ENCODE data around the gene SCML2.
"Not testable (repeated sequence)": the region's sequence is repeated elsewhere in the genome, so short reads cannot be mapped to it uniquely, and the experiment has no call there.

Gene SCML2

DNA sequence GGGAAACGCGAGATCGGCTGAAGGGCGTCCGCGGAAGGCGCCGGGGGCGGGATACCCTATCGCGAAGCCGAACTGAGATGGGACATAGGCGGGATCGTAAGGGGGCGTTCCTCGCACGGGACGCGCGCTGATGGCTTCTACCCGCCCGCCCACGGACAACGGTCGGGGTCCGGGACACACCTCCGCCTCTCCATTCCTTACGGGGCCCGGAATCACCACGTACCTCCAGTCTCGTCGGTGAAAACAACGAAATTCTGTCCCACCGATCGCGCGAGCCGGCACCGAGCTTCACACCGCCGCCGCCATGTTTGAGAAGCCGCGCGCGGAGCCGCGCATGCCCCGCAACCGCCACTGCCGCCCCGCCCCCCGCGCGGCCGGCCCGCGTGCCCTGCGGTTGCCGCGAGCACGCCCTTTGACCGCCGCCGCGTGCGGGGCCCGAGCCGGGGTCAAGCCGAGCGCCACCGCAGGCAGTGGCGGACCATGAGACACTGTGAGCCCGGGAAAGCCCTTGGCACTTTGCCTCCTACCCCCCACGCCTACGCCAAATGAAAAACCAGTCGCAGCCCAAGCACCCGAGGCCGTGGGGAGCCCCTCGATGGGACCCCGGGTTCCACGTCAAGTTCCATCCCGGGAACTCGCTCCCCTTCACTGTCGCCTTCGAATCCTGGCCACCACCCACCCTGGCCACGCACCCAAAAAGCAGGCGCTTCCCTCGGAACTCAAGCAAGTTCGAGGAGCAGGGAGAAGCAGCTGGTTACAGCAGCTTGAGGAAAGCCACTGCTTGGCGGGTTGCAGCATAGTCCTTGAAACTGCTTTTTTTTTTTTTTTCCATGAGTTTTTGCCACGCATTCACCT is at the start of gene SCML2:
Gene SCML2 (minus strand): TSS at position 320 of the 855 bp plus-strand sequence. CDS start 20,617 bp downstream, outside the sequence.
- DNase-seq (ENCODE audit: low read depth in 4 of 4, low spot score in 1 of 4), result peak in 2 of 4 experiments; percentile 15 to 18

DNA sequence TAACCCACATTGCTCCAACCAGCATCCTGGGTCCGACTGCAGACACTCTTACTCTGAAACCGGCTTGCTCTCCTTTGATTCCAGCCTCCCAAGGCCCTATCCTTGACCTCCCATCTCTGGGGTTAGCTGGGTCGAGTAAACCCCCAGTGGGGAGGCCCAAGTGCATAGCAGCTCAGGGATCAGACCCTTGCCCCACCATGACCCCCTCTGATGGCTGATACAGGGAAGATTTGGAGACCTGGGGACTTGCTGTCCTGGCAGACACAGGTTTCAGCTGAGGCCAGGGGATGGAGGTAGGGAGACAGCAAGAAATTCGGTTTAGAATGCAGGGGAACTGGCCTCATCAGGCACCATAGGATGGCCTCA is 47.3 kb upstream of the SCML2 start:
- no peak for DNase-seq (ENCODE audit: low read depth in 4 of 4, low spot score in 1 of 4)

DNA sequence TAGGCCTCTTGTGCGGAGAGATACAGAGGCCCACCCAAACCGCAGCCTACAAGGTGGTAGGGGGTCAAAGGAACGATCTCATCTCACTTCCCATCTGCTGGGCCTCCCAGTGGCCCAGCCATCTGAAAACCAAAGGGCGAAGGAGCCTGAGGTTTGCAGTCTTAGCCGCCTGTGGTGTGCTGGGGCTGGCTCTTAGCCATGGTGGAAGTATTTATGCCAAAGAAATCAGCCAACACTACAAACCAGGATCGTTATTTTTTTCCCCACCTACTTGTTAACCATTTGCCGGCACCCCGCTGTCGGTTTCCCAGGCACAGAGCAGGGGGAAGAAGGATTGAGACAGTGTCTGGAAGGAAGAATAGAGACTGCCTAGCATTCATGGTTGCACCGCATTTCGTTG is 40.0 kb upstream of the SCML2 start:
- DNase-seq (ENCODE audit: low read depth in 4 of 4, low spot score in 1 of 4), result no peak

DNA sequence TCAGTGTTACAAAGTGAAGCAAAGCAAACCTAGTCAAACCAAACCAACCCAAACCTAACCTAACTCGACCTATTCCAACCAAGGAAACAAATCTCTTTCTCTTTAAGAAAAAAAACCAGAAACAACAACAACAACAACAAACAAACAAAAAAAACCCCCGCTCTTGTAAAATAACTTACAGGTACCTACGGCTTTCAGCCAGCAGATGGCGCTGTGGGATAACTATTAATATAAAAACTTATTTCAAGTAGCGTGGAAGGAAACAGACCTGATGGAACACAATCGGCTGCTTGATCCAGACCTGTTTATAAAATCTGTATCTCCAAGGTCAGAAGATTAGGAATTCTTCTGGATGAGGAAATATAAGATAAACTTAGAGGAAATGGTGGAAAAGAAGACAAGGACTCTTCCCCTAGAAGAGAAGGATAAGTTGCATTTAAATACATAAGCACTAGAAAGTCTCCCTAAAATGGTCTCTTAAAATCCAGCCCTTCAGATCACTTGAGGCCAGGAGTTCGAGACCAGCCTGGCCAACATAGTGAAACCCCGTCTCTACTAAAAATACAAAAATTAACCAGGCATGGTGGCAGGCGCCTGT is 36.6 kb upstream of the SCML2 start:
- peak; percentile 8 to 67 (median 40) for DNase-seq (ENCODE audit: low read depth in 4 of 4, low spot score in 1 of 4)

DNA sequence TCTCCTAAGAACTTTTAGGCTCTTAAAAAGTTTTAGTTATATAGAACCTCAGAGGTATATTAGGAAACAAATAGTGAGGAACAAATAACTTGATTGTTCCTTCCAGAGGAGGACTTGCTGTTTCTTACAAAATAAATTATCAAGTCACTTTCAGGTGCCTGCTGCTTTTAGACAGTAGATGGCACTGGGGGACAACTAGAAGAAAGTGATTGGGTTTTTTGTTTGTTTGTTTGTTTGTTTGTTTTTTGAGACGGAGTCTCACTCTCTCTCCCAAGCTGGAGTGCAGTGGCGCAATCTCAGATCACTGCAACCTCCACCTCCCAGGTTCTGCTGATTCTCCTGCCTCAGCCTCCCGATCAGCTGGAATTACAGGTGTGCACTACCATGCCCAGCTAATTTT is 35.5 kb upstream of the SCML2 start:
- no peak for DNase-seq (ENCODE audit: low read depth in 4 of 4, low spot score in 1 of 4)

DNA sequence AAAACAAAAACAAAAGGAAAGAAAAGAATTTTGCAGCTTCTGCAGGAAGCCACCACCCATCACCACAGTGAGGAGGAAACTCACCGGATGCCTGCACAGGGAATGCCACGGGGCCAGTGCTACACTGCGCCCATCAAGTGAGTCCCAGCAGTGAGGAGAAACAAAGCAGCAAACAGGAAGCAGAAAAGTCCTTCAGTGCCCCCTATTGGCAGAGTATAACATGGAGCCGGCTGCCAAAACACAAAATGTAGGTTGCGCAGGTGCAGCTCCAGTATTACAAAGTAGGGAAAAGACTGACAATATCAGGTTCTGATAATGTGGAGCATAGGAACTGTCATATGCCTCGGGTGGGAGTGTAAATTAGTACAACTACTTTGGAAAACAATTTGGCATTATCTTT is 23.3 kb upstream of the SCML2 start:
- peak in 1 of 4 experiments; percentile 1 for DNase-seq (ENCODE audit: low read depth in 4 of 4, low spot score in 1 of 4)

DNA sequence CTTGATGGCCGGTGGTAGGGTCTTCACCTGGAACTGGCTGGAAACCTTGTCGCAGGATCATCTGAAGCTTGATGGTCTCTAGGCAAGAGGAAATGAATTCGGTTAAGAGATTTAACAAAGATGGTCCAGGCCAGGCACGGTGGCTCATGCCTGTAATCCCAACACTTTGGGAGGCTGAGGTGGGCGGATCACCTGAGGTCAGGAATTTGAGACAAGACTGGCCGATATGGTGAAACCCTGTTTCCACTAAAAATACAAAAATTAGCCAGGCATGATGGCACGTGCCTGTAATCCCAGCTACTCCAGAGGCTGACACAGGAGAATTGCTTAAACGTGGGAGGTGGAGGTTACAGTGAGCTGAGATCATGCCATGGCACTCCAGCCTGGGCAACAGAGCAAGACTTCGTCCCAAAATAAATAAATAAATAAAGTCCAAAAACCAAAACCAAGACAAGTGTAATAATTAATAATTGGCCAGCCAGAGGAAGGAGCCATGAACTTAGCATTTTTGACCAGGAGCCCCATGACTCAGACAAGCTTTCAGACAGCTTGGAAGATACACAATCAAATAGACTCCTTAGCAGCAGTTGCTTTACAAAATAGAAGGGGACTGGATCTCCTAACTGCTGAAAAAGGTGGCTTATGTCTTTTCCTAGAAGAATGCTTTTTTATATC is 20.8 kb upstream of the SCML2 start:
- DNase-seq (ENCODE audit: low read depth in 4 of 4, low spot score in 1 of 4), result not testable (repeated sequence)

DNA sequence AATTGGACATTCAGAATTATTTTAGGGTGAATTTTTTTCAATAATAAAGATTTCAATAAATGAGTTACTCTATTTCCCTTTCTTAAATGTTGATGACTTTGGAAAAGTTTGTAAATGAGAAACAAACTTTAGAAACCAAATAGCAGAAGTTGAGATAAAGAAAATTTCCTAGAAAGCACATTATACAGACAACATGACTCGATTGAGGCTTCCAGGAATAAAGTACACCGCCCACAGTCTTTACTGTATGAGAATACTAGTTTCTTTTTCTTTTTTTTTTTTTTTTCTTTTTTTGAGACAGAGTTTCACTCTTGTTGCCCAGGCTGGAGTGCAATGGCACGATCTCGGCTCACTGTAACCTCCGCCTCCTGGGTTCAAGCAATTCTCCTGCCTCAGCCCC is 14.6 kb upstream of the SCML2 start:
- DNase-seq (ENCODE audit: low read depth in 4 of 4, low spot score in 1 of 4), result not testable (repeated sequence)

DNA sequence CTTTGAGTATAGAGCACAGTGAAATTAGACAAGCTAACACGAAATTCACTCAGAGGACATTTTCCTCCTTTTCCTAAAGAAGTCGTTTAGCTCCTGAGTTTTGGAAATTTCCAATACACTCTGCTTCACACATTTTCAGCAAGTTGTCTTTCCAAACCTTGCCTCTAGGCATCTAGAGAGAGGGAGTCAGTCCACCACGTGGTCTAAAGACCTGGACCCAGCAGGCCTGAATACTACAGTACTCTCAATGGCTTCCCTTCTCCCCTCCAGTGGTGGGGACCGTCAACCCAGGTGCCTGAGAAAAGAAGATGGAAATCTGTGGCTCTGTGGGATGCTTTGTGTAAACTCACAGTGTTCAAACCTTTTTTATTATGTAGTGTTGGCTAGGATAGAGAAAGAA is 13.9 kb upstream of the SCML2 start:
- DNase-seq (ENCODE audit: low read depth in 4 of 4, low spot score in 1 of 4), result no peak

DNA sequence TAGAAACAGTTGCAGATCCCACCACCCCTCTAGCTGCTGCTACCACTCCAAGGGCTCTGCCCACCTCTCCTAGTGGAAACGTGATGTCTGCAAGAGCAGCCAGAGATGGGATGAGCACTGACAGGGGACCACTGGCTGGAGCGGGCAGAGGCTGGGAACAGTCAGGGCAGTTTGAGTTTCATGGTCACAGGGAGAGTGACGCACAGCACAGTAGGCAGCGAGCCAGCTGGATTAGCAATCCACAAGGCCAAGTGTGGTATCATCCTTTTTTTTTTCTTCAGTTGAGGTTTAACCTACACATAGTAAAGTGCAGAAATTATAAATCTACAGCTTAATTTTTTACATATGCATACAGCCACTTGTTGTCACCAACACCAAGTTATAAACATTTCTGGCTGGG is 6.4 kb upstream of the SCML2 start:
- no peak for DNase-seq (ENCODE audit: low read depth in 4 of 4, low spot score in 1 of 4)

DNA sequence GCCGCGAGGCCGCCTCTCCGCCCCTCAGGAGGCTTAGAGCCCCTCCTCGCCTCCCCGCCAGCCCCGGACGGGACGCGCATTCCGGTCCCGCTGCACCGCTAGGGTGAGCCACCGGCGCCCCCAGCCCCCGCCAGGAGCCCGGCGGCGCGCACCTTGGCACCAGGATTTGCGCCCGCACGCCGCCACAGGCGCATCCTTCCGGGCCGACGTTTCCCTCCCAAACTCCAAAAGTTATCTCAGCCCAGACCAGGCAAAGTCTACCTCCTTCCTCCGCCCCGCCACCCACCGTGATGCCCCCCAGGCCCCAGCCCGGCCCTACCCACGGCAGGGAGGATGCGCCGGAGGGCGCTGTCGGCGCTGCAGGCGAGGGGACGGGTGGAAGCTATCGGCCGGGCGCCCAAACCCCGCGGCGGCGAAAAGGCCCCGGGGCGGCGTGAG is 538 bp downstream of the SCML2 start:
- peak in 1 of 4 experiments; percentile 0 for DNase-seq (ENCODE audit: low read depth in 4 of 4, low spot score in 1 of 4)

DNA sequence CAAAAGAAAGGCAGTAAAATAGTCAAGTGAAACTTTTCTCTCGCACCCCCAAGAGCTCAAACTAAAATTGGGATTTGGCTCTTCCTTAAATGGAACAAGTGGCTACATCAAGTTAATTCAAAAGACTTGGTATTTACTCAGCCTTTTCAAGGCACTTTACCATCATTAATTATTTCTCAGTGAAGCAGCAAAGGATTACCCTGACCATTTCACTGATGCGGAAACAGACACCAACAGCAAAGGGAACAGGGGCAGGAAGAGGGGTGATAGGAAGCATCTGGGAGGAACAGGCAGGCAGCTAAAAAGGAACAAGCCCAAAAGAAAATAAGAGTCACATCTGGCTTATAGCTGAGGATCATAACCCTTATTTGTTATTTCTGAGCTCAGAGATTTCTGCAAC is 2.7 kb downstream of the SCML2 start:
- DNase-seq (ENCODE audit: low read depth in 4 of 4, low spot score in 1 of 4), result no peak

DNA sequence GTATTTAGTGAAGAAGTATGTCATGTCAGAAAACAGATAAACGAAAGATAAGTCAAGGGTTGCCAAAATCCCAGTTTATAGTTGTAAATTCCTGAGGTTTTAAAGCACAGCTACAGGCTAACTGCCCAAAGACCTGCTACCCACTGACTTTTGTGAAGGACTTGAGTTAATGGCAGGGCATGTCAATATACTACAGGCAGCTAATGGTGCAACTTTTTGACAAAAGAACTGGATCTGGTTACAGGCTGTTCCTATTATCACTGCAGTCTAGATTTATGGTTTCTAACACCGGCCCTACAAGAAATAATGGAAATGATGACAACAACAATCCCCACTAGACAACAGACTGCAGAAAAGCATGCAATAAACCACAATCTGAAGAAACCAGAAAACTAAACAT is 6.4 kb downstream of the SCML2 start:
- DNase-seq (ENCODE audit: low read depth in 4 of 4, low spot score in 1 of 4), result no peak

DNA sequence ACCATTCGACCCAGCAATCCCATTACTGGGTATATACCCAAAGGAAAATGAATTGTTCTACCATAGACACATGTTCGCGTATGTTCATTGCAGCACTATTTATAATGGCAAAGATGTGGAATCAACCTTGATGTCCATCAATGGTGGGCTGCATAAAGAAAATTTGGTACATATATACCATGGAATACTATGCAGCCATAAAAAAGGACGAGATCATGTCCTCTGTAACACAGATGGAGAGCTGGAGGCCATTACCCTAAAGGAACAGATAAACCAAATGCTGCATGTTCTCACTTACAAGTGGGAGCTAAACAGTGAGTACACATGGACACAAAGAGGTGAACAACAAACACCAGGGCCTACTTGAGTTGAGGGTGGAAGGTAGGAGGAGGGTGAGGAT is 45.1 kb downstream of the SCML2 start:
- no peak for DNase-seq (ENCODE audit: low read depth in 4 of 4, low spot score in 1 of 4)

DNA sequence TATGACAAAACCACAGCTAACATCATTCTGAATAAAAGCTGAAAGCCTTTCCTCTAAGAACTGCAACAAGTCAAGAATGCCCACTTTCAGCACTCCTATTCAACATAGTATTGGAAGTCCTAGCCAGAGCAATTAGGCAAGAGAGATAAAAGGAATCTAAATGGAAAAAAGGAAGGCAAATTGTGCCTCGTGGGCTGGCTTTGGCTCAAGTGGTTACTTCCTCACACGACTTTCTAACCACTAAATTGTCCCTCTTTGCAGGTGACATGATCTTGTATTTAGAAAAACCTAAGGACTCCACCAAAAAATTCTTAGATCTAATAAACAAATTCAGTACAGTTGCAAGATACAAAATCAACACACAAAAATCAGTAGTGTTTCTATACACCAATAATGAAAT is 57.2 kb downstream of the SCML2 start:
- no peak for DNase-seq (ENCODE audit: low read depth in 4 of 4, low spot score in 1 of 4)

DNA sequence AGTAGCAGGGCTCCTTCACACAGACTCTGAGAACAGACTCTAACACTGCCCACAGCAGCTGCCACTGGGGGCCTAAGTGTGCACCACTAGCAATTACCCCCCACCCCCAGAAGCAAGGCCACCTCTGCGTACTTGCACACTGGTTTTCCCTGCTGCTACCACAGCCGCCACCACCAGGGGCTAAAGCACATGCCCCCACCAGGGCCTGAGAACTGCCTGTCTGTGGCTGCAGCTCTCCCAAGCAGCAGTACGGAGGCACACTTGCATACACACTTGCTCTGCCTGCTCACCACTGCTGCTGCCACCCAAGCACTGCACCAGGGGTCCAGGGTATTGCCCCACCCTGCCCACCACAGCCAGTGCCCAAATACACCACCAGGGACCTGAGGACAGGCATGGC is 59.6 kb downstream of the SCML2 start:
- no peak for DNase-seq (ENCODE audit: low read depth in 4 of 4, low spot score in 1 of 4)

DNA sequence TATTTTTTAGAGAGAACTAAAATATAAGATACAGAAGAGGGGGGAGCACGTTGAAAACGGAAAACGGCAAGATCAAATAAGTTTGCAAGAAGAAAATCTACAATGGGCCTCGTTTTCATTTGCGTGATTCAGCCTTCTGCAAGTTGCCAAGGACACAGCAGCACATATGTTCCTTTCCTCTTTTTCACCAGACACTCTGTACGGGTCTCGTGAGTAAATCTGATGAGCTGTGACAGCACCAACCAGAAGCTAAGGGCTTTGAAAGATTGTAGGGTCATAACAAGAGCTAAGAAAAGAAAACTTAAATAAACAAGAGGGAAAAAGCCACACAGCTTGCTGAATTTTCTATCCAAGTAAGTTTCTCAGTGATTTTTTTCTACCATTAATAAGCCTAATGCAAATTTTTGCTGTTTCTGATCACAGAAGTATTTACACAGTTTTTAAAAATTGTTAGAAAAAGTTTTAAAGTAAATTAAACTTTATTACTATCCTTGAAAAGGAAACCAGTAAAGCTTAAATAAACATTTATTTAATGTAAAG is 63.4 kb downstream of the SCML2 start:
- DNase-seq (ENCODE audit: low read depth in 4 of 4, low spot score in 1 of 4), result no peak

DNA sequence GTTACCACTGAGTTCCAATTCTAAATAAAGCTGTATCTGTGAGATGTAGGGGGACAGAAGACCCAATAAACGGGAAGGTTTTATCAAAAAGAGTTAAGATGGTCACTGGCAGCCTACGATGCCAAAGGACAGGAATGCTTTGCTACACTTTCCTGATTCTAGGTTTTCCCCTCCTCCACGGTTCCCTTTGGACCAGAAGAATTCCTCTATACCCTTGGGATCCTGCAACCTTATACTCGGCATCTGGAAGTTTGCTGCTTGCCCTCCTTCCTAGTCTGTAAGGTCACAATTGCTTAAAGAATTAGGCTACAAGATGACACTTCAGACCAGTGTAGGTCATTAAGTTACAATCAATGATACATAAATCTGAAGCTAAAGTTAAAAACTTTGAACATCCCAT is 64.3 kb downstream of the SCML2 start:
- DNase-seq (ENCODE audit: low read depth in 4 of 4, low spot score in 1 of 4), result no peak

DNA sequence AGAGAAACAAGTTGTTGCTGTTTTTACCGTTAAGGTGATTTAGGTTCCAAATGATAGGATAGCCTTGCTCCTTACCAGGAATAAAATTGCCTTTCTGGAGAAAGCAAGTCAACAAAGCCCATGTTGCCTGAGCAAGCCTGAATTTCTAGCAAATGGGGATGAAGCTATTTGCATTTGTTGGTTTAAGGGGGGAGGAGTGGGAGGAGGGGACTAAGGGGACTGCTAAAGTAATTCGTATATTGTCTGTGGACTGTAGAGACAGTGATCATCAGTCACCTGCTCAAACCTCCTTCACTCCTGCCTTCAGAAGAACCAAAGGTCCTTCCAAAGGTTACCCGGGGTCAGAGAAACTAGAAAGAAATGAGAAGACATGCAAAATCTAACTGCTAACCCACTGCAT is 65.8 kb downstream of the SCML2 start:
- DNase-seq (ENCODE audit: low read depth in 4 of 4, low spot score in 1 of 4), result no peak

DNA sequence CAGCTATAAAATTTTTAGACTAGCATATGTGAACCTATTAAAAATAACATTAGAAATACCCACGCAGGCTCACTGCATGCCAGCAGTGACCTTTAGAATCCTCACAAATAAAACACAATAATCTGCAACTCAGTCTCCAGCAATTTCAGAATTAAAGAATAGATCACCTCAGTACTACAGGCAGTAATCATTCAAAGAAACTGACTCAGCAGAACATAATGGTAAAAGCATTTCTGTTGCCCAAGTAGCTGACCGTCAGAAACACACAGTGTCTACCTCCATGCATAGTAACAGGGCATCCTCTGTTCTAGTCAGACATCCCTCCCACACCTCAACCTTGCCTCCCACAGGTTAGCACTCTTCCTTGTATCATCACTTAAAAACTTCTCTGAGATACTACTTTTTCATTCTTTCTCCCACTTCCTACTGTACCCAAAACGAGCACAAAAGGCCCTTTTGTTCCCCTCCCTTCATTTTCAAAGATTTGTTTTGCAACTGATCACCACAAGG is 68.1 kb downstream of the SCML2 start:
- no peak for DNase-seq (ENCODE audit: low read depth in 4 of 4, low spot score in 1 of 4)

DNA sequence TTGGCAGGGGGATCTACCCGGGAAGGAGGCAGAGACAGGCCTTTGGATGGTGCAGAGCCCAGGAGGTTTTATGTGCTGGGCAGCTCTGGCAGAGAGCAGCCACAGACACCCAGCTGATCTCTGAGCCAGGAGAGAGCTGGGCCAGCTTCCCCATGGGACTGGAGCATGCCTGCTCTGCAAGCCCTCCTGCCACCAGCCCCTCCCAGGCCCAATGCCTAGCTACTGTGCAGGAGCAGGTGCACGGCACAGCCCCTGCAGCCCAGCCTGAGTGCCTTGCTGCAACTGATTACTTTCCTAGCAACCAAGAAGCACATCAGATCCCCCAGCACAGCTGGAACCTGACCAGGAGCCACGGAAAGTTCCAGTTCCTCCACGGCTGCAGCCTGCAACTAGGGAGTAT is 76.0 kb downstream of the SCML2 start:
- no peak for DNase-seq (ENCODE audit: low read depth in 4 of 4, low spot score in 1 of 4)

DNA sequence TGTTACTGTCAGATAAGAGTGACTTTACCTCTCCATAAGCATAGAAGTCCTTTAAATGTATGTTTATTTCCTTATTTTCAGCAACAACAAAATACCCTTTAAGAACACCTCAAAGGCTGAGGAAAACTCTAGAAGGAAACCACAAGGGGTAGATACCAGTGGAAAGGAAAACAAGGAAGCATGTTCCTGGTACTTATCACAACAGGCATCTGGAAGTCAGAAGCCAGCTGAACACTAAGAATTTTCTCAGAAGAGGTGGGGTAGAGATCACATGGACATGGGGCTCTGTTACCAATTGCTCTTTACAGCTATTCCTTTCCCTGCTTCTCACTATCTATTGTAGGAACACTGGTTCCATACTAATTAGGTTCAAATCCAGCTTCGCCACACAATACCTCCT is 82.3 kb downstream of the SCML2 start:
- no peak for DNase-seq (ENCODE audit: low read depth in 4 of 4, low spot score in 1 of 4)
